KOPT-K1 (cell line): Measurements from ENCODE around the gene SLIT2.

Experiments used
- H3K27ac ChIP-seq: fragments of 200-600 bp; sonication (generic); 2 replicates; pipeline ENCODE4 v1.5.1; 2016; ENCODE audit warnings: antibody characterized with exemption, mild to moderate bottlenecking, low read depth, low read length; ENCODE audit not compliant: poor library complexity, severe bottlenecking
- H3K36me3 ChIP-seq: fragments of 200-600 bp; sonication (generic); 2 replicates; pipeline ENCODE4 v1.5.1; 2017; ENCODE audit warnings: antibody characterized with exemption, mild to moderate bottlenecking, low read length, moderate library complexity; ENCODE audit not compliant: insufficient read depth
- H3K9me3 ChIP-seq: fragments of 200-600 bp; sonication (generic); 2 replicates; pipeline ENCODE4 v1.5.1; 2017; ENCODE audit warnings: antibody characterized with exemption, low read length, mild to moderate bottlenecking; ENCODE audit not compliant: insufficient read depth, poor library complexity, severe bottlenecking

The SLIT2 gene

DNA sequence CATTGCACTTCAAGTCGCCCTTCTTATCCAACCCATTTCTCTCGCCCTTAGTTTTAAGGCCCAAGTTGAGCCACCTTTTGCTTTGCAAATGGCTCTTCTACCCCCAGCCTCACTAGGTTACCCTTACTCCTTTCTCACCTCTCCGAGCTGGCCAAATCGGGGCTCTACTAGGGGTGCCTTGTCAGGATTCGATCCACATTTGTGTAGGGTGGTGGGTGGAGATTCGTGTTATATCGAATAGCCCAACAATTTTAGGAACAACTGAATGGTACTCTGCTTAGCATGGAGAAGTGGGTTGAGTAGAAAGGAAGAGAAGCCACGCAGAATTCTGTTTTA, 3.5 kb downstream of the SLIT2 start:
- Histone ChIP-seq H3K36me3 (no peaks in the 10 kb centered on the region), H3K27ac (no peak overlapping the region), H3K9me3 (no peaks in the 10 kb centered on the region)

DNA sequence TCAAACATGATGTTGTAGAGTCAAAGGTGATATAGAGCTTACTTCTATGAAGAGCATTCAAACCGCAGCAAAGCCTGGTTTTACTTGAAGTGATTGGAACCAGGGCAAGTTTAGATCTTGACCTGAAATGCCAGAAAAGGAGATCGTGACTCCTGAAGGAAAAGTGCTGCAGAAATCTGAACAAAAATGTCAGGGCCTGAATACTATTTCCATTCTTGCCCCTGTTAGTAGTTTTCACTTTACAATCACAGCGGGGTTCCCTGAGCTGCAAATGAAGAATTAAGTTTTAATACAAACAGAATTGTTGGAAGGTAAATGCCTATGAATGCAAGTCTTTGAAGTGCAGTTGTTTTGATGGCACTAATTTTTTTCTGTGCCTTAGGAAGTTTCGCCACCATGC, 4.1 kb downstream of the SLIT2 start:
- Histone ChIP-seq H3K36me3 (no peaks in the 10 kb centered on the region), H3K9me3 (no peaks in the 10 kb centered on the region), H3K27ac (no peak overlapping the region)

DNA sequence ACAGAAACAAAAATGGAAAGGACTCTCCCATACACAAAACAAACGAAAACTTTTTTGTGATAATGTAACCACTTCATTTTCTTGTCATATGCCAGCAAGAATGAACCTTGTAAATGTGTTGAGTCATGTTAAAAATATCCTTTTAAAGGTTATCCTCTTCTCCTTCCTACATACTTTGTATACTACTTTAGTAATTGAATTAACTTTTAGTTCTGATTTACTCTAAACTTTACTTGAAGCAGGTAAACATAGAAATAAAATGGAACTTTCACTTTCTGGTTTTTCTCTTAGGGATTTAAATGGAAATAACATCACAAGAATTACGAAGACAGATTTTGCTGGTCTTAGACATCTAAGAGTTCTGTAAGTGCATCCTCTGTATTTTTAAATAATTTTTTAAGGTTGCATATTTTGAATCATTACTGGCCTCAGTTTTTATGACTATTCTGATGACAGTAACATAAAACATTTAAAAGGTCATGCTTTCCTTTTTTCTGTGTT, 4.7 kb downstream of the SLIT2 start:
- Histone ChIP-seq H3K36me3 (no peaks in the 10 kb centered on the region), H3K27ac (no peak overlapping the region), H3K9me3 (no peaks in the 10 kb centered on the region)

DNA sequence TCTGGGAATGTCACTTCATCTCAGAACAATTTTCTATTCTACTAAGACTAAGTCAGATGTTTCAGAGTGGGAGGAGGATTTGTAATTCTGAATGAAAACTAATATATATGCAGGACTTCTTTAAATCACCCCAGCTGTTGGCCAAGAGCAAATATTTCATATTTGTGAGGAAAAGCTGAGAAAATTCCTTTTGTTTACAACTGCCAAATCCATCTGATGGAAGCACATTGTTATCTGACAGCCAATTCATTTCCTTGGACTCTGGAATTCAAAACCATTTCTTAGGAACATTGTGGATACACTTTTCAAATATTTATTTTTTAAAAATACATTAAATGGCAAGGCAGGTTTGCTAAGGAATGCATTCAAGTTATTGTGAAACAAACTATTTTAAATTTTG, 8.0 kb downstream of the SLIT2 start:
- Histone ChIP-seq H3K9me3 (no peaks in the 10 kb centered on the region), H3K27ac (no peak overlapping the region), H3K36me3 (no peaks in the 10 kb centered on the region)

DNA sequence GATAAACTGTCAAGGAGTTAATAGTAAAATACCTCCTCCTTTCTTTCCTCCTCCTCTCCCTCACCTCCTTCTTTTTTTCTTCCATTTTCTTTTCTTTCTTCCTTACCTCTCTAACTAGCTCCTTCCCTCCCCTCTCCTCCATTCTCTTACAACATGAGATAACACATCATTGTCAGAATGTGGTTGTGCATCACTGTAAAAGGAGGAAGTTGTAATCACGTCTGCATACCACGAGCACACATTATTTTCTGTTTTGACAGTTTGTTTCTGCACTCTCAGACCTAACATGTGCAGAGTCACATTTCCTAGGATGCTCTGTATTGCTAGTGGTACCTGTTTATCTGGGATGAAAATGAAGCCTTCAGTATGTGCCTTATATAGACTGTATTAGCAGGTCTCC, 9.1 kb downstream of the SLIT2 start:
- Histone ChIP-seq H3K9me3 (no peaks in the 10 kb centered on the region), H3K27ac (no peak overlapping the region), H3K36me3 (no peaks in the 10 kb centered on the region)

DNA sequence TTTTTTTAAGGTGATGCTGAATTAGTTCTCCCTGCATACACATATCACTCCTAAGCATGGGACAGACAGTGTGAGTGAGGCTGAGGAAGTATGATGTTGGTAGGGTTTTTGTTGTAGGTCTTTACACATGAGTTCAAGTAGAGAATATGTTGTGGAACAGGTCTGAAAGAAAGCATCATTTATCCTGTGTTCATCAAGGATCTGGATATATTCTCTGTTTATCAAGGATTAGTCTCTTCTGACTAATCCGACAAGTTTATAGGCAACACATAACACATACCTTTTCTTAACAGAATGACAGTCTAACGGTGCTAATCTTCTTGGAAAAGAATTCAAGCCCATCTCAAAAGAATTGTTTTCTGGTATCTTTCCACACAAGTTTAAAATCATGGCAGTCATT, 10.5 kb downstream of the SLIT2 start:
- Histone ChIP-seq H3K27ac (no peak overlapping the region), H3K36me3 (no peaks in the 10 kb centered on the region), H3K9me3 (no peaks in the 10 kb centered on the region)

DNA sequence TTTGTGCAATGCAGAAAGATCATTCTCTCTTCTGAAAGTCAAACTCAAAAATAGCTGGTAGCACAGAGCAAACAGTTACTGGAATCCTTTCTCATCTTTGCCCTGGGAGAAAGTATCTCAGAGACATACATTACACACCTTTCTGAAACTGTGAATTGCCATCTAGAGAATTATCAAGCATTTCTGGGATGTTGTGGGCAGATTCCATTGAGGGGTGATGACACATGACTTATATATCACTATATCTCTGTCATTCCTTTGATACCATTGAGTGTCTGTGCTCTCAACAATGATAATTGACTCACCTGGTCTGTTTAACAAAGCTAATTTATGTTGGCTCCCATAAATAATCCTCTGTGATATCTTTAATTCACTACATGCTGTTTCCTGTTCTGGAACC, 13.0 kb downstream of the SLIT2 start:
- no peak overlapping the region for H3K27ac ChIP-seq
- no peaks in the 10 kb centered on the region for H3K36me3 ChIP-seq
- H3K9me3 ChIP-seq, result no peaks in the 10 kb centered on the region

DNA sequence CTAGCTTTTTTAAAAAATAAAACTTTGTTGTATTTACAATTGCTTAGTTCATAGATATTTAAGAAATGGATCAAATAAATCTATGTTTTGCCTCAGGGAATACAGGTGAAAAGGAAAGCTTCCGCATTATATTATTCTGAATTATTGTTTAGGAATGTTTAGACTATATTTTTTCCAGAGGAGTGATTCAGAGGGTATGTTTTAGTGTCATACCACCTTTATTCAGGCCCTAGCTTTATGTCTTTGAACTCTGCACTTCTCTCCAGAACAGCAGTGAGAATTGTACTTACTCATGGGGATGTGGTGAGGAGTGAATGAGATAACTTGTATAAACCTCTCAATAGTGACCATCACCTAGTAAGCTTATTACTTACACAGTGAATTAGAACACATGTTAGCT, 14.0 kb downstream of the SLIT2 start:
- Histone ChIP-seq H3K9me3 (no peaks in the 10 kb centered on the region), H3K36me3 (no peaks in the 10 kb centered on the region), H3K27ac (no peak overlapping the region)

DNA sequence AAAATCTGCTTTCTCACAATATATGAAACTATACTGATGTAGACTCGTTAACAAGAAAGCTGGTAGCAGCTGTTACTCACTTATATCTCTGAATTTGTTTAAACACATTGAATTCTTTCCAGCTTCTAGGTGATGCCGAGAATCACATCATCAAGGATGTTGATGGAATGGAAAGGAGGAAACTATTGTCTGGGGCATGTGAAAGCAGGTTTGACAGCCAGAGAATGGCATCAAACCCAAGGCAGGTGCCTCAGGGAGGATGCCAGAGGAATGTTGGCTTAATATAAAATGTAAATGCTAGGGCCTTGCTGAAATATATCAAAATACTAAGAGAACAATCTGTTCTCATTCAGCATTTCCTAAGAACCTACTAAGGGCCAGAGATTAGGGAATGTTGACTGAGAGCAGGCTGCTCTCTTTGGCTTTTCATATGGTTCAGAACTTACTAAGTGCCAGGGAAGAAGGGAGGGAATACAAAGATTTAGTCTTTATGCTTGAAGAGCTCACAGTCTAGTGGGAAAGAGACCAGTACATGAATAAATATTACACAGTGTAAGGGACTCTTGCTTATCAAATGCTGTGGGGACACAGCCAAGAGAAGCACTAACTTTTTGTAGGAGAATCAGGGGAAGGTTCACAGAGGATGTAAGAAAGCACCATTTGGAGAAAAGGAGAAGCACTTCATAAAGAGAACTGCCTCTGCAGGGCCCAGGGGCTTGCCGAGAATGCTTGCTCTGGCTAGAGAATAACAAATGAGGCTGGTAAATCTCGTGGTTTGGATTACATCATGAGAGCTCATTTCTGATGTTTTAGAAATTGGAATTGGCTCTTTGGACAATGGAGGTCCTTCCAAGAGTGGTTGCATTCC, 14.7 kb downstream of the SLIT2 start:
- Histone ChIP-seq H3K27ac (no peak overlapping the region), H3K36me3 (no peaks in the 10 kb centered on the region), H3K9me3 (no peaks in the 10 kb centered on the region)

DNA sequence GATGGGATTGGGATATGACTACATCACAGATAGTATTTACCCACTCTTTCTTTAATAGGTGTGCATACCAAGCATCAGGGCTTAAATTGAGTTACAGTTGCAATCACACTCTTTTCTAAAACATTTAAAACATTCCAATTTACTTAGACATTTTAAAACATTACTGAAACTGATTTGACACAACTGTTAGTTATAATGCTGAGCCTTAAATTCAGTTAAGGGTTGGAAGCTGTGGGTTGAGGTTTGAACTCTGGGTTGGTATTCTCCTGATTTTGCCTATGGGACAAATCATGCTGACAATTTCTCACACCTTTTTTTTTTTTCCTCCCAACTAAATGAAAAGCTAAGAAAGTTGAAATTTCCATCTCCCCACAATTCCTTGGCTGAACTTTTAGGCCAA, 16.3 kb downstream of the SLIT2 start:
- no peak overlapping the region for H3K27ac ChIP-seq
- no peaks in the 10 kb centered on the region for H3K36me3 ChIP-seq
- H3K9me3 ChIP-seq, result no peaks in the 10 kb centered on the region

DNA sequence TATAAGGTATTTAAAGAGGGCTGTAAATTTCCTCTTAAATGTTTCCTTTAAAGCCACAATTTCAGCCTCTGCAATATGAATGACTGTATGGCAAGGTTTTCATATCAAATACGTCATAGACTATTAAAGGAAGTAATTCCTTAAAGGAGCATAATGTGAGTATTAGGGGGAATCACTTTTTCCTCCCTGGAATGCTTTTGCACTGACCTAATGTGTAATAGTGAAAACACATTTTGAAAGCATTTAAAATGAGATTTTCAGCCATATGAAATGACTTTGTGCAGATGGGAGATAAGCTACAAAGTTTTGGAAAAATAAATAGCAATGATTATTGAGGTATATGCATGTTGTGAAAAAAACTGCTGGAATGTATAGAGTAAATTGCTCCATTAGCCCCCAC, 17.6 kb downstream of the SLIT2 start:
- H3K36me3 ChIP-seq, result no peaks in the 10 kb centered on the region
- H3K27ac ChIP-seq, result no peak overlapping the region
- H3K9me3 ChIP-seq, result no peaks in the 10 kb centered on the region

DNA sequence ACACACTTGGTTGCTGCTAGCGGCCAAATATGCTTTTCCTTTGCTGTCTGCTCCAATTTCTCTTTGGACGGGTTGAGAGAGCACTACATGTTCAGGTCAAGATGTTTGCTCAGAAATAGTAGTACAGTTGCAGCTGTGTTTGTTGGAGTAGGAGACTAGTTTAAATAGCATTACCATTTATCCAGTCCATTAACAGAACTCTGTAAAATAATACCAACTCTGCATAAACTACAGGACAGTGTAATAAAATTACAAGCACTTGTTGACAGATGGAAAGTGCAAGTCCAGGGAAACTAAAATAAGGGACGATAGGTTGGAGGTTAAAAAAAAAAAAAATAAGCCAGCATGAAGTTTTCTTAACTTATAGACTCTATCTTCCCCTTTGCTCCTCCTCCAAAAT, 20.2 kb downstream of the SLIT2 start:
- H3K27ac ChIP-seq, result no peak overlapping the region
- no peaks in the 10 kb centered on the region for H3K36me3 ChIP-seq

DNA sequence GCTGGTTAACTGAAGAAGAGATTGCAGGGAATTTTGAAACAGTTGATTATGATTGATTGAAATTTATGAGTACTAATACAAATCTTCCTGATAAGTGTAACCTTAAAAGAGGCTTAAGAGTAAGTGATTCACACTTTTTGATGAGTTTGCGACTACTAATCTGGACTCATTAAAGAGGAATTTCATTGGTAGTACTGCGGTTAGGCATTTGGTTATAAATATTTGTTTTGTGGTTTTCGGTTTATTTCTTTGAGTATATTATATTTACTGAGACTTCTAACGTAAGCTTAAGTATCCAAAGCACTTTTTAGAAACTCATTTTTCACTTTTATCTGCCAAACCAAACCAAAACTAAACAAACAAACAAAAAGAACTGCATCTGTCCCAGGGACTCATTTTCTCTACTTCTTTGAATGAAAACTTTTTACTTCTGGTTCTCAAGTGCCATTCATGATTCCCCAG, 20.7 kb downstream of the SLIT2 start:
- H3K9me3 ChIP-seq, result no peaks in the 10 kb centered on the region
- no peak overlapping the region for H3K27ac ChIP-seq

More for the DNA sequence above, 20.2 kb downstream of the SLIT2 start:
- H3K9me3 ChIP-seq, result no peaks in the 10 kb centered on the region

DNA sequence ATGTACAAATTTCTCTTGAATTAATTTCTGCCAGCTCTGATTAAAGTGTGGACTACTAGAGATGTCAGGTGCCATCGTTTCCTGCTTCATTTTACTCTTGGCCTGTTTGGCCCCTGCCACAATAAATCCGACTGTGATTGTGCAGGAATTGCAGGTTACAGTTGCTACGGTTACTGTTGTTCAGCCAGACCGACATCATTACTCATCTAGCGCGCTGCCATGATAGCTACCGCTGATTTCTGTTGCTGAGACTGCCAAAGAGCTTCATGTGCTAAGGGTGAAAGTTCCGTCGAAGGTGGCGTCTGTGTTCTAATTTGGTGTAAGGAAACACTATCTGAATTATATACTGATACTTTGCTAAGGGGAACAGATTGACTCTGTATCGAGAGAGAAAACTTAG, 22.1 kb downstream of the SLIT2 start:
- no peaks in the 10 kb centered on the region for H3K36me3 ChIP-seq
- H3K27ac ChIP-seq, result no peak overlapping the region
- H3K9me3 ChIP-seq, result no peaks in the 10 kb centered on the region

More for the DNA sequence above, 20.7 kb downstream of the SLIT2 start:
- no peaks in the 10 kb centered on the region for H3K36me3 ChIP-seq

DNA sequence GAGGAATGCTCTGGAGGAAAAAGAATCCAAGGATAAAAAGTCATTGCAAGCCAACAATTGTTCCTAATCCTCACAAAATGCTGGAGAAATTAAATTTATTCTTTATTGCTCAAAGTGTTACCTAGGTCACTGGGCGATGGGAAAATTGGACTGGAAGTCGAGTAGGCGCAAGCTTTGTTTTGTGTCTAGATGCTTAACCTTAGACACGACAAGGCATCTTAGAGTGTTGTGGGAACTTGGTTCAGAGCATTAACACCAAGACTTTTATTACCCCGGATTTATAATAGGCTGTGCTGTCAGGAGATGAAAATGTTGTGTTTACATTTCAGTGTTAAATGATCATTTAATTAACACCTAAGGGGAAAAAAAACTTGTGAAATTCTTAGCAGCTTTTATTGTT, 25.1 kb downstream of the SLIT2 start:
- no peaks in the 10 kb centered on the region for H3K36me3 ChIP-seq
- H3K27ac ChIP-seq, result no peak overlapping the region
- H3K9me3 ChIP-seq, result no peaks in the 10 kb centered on the region

DNA sequence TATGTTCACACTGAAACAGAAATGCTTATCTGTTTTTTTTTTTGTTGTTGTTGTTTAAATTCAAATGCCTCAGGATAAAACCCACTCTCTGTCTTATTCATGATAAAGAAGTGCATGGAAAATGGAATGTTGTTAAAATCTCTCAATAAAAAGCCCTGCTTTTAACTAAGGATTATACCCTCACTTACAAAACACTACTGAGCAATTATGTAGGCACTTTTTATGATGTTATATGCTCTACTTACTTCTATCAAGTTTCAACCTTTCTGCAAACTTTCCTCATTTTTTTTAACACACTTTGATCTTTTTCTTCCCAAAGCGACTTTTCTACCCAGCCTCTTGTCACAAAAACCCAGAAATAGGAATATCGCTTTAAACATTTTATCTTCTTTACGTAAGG, 26.5 kb downstream of the SLIT2 start:
- Histone ChIP-seq H3K9me3 (no peaks in the 10 kb centered on the region), H3K27ac (no peak overlapping the region), H3K36me3 (no peaks in the 10 kb centered on the region)
